Measurements from ENCODE around the gene SND1.

SND1 gene

DNA sequence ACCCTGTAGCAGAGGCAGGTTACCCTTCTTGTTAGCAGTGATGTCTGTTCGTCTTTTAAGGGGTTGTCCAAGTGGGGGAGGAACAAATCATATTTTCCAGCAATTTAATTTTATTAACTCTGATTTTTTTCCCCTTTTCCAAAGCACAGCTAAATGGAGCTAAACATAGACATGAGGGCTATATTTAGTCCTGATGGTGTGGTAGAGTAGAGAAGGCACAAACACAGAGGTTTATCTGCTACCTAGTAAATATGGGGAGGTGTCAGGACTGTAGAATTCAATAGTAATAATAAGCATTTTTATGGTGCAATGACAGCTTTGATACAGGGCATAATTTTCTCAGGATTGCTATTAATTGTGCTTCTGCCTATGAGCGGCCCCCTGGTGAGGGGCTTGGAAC lies 356.8 kb downstream of the SND1 start:
- TF ChIP-seq, protein P1, sequence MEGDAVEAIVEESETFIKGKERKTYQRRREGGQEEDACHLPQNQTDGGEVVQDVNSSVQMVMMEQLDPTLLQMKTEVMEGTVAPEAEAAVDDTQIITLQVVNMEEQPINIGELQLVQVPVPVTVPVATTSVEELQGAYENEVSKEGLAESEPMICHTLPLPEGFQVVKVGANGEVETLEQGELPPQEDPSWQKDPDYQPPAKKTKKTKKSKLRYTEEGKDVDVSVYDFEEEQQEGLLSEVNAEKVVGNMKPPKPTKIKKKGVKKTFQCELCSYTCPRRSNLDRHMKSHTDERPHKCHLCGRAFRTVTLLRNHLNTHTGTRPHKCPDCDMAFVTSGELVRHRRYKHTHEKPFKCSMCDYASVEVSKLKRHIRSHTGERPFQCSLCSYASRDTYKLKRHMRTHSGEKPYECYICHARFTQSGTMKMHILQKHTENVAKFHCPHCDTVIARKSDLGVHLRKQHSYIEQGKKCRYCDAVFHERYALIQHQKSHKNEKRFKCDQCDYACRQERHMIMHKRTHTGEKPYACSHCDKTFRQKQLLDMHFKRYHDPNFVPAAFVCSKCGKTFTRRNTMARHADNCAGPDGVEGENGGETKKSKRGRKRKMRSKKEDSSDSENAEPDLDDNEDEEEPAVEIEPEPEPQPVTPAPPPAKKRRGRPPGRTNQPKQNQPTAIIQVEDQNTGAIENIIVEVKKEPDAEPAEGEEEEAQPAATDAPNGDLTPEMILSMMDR (IDR thresholded peaks at IDR 0.05; ENCODE audit: low read depth, low read length, missing control alignments): no peak
- H3K4me3 ChIP-seq (replicated peaks; ENCODE audit: low read depth, low read length): no peak overlapping the region
- DNase-seq (ENCODE audit: extremely low read depth, low read depth): no peak

DNA sequence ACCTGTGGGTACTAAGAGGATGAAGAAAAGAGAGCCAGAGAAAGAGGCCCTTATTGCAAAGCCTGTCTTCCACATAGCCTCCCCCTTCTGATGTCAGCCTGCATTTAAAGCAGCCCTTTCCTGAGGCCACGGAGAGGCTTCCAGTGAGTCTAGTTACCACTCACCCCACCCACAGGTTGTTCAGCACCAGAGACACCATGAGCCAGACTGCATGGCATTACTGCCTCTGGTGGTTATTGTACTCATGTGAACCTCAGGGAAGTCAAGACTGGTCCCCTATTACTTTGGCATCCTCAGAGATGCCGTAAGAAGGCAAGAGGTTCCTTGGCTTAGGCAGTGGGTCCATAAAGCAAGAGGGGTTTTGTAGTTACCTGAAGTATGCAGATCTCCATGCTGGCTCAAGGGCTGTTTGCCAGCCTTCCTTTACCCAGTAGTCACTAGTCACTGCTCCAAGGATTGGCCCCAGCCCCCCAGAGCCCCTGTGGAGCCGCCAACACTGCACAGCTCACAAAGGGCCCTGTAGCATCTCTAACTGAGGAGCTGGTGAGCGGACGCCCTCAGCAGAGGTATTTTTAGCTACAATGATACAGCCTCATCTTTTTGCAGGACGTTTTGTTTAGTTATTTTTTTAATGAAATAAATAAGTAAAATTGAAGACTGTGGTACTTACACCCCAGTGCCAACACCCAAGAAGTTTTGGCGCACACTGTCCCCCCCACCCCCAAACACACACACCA lies 358.6 kb downstream of the SND1 start:
- no peak overlapping the region for H3K4me3 ChIP-seq (replicated peaks; ENCODE audit: low read depth, low read length)
- TF ChIP-seq, protein P1 (IDR thresholded peaks at IDR 0.05; ENCODE audit: low read depth, low read length, missing control alignments): peak; percentile 13
- no peak for DNase-seq (ENCODE audit: extremely low read depth, low read depth)

DNA sequence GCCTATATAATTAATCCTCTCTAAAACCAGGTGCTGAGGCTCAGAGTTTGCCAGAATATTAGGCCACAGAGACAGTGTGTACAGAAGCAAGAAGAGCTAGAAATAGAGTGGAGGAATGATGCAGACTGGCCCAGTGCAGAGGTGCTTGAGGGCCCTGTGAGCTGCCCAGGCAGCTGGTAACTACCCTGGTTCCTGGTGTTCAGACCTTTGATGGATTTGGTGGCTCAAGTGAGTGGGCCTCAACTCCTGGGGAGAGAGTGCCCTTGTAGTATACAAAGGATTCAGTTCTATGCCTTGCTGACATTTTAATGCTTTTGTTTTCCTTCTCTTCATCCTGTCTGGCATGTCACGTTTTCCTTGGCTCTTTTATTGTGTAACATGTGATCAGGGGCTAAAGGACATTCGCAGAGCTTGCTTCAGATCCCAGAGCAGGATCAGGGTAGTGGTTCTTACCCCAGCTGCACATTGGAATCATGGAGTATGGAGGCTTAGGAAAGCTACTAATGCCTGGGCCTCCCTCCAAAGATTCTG lies 359.2 kb downstream of the SND1 start:
- DNase-seq (ENCODE audit: extremely low read depth, low read depth): no peak
- H3K4me3 ChIP-seq (replicated peaks; ENCODE audit: low read depth, low read length): no peak overlapping the region
- TF ChIP-seq, protein P1 (IDR thresholded peaks at IDR 0.05; ENCODE audit: low read depth, low read length, missing control alignments): no peak

DNA sequence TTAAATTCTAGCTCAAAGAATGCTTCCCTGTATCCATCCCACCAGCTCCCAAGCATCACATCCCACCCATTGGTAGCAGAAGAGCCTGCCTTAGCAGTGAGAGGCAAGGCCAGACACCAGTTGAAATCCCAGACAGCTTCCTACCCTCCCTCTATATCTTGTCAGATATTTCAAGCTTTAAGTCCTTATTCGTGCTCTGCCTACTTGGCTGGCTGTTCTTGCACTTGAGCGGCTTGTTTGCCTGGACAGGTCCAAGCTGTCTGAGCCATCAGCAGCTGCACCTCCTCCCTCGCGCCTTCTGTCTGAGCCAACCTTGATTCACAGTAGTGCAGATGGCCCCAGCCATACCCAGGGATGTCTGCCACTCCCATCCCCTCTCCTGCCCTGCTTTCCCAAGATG lies 362.8 kb downstream of the SND1 start:
- H3K4me3 ChIP-seq (replicated peaks; ENCODE audit: low read depth, low read length): no peak overlapping the region

DNA sequence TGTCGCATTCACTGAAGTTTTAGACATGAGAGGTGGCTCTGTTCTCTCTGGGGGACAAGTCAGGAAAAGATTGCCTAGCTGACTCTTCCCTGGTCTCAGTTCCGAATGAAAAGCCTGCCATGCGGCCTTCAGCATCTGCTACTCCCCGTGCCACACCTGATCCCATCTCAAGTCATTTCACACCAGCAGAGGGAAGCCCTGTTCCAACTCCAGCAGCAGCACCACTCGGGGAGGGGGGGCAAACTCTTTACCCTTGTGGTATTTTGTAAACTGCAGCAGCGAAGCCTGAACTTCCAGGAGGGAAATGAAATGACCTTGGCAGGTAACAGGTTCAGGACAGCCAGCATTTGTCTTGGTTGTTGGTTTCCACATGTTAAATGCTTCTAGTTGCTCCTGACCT lies 365.5 kb downstream of the SND1 start:
- TF ChIP-seq, protein P1 (IDR thresholded peaks at IDR 0.05; ENCODE audit: low read depth, low read length, missing control alignments): no peak
- H3K4me3 ChIP-seq (replicated peaks; ENCODE audit: low read depth, low read length): no peak overlapping the region
- DNase-seq (ENCODE audit: extremely low read depth, low read depth): no peak

More for the DNA sequence above, 362.8 kb downstream of the SND1 start:
- no peak for DNase-seq (ENCODE audit: extremely low read depth, low read depth)
- TF ChIP-seq, protein P1 (IDR thresholded peaks at IDR 0.05; ENCODE audit: low read depth, low read length, missing control alignments): no peak

DNA sequence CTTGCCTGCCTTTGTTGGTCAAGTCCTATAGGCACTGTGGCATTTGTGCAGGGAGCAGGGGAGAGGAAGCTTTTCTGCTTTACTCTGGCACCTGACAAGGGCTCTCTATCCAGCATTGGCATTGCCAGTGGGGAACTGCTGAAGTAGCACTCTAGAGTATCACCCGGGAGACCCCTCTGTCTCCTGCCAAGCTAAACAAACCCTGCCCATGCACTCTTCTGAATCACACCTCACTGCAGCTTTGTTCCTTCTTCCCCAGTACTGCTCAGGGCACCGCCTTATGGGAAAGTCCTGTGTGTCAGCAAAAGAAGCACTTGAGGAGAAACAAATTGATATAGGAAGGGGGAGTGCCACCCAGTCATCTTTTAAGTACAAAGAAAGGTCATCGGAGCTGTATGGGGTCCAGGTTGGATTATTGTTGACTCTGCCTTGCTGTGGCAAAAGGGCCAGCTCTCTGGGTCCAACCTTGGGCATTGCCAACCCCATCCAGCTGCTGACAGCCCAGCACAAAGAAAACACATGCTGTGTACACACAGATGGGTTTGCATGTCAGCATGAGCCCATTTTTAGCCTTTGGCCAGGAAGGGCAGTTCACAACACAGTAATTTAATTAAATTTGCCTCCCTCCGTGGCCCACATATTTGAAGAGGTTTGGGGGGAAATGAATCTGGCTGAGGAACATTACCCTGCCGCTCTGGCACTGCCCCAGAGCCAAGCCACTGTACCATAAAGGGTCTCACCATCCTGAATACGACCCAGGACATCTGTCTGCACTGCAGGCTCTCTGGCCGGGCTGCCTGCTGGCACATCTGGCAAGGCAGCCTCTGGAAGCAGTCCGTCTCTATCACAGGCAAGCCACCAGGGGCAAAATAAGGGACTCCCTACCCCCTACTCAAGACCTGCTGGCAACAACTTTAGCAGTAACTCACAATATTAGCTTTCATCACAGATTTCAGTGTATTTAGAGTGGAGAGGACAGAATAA lies 366.2 kb downstream of the SND1 start:
- H3K4me3 ChIP-seq (replicated peaks; ENCODE audit: low read depth, low read length): no peak overlapping the region
- DNase-seq (ENCODE audit: extremely low read depth, low read depth): no peak
- TF ChIP-seq, protein P1 (IDR thresholded peaks at IDR 0.05; ENCODE audit: low read depth, low read length, missing control alignments): no peak
